Measurements from ENCODE around the gene MMP2.

MMP2 gene

GRCh38 chr16:55521792-55522191, 42.8 kb downstream of the MMP2 start:
- no peak for DNase-seq

GRCh38 chr16:55526441-55526840, 47.4 kb downstream of the MMP2 start:
- no peak for DNase-seq

DNA sequence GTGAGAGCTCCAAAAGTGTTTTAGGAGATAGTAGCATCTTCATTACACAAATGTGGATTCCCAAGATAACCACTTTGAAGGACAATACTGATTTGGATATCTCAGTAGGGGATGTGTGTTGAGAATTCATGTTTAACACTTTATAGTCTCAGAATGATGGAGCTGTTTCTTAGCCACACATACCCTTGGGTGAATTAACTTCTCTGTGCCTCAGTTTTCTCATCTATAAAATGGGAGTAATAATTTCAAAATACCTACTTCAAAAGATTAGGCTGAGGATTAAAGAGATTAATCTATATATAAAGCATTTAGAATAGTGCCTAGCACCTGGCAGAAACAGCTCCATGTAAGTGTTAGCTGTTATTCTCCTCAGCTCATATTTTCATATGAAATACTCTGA, 48.9 kb downstream of the MMP2 start:
- no peak for DNase-seq

DNA sequence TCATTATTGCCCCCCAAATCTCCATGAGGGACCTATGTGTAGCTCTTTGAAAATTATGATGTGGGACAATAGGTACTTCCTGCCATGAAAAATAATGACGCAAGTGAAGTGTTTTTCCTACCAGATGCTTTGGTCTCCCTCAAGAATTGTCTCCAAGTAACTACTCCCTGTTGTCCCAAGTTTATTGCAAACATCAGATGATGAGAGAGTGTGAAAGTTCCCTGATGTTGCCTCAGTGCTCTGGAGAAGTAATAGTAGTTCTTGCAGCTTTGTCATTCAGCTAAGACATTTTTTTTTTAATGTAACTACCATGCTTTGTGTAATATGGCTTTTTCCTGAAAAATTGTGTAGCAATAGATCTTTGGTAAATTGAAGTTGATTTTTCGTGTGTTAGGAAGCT, 50.0 kb downstream of the MMP2 start:
- no peak for DNase-seq

DNA sequence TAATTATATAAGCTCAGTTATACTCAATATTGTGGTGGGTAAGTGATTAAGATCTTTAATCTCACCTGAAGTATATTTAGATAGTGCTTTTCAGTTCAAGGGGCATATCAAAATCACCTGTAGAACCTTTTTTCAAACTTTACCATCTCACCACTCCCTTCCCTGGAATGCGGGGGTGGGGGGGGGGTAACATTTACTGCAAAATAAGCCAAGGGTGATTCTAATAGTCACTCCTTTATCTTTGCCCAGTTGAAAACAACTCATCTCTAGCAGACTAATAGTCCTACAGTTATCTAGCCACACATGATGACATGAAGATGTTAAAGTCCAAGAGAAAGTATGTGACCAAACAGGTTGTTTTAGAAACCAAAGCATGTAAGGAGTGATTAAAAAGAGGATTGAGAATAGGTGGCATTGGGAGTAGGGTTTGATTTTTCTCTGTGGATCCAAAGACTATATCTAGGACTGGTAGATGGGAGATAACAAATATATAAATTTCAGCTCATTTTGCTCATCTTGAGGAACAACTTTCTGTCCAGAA, 51.4 kb downstream of the MMP2 start:
- DNase-seq = no peak

GRCh38 chr16:55532227-55532626, 53.2 kb downstream of the MMP2 start:
- DNase-seq = no peak

GRCh38 chr16:55534756-55535155, 55.8 kb downstream of the MMP2 start:
- peak in 1 of 2 donors; percentile 16 for DNase-seq

GRCh38 chr16:55539049-55539448, 60.1 kb downstream of the MMP2 start:
- DNase-seq = no peak

DNA sequence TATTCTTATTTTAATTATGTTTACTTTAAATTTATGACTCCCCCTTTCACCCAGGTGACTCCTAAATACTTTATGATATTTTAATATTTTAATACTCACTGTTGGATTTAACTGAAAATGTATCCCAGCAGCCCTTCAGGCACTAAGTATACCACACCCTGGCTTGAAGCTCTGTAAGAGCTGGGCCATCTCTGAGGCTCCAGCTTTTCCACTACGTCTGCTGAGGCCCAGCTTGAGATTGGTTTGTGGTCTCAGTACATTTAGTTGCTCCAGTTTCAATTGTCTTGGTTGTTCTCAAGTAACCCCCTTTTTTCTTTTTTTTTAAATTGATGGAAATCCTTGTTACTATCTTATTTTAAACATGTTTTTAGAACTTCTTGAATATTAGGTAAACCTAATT, 60.5 kb downstream of the MMP2 start:
- no peak for DNase-seq

- no peak for DNase-seq
Observed at GRCh38 chr16:55540221-55540620, 61.2 kb downstream of the MMP2 start.

DNA sequence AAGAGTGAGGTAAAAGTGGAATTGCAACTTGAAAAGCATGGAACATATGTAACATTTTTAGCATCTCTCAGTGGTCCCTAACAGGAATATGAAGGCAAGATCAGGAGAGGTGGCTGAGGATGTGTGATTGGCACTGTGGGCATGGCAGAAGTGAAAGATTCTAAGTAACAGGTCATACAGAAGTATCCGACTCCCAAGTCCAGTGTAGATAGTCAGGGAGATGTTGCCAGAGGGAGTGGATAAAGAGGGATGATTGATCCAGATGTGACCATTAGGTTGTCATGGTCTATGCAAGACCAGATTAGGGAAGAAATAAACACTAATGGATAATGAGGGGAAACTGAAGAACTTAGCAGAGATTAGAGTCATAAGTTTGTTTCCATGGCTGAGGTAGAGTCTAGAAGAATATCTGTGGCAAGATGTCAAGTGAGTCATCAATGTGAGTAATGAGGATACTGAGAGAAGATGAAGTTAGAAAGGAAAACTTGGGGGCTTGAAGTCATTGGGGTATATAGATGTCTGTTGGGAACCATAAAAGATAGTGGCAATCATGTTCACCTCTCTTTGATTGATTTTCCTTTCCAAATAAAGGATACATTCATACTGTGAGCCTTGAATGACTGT, 63.6 kb downstream of the MMP2 start:
- DNase-seq = no peak

- peak in 1 of 2 donors; percentile 74 for DNase-seq
Observed at GRCh38 chr16:55543472-55543871, 64.5 kb downstream of the MMP2 start.

DNA sequence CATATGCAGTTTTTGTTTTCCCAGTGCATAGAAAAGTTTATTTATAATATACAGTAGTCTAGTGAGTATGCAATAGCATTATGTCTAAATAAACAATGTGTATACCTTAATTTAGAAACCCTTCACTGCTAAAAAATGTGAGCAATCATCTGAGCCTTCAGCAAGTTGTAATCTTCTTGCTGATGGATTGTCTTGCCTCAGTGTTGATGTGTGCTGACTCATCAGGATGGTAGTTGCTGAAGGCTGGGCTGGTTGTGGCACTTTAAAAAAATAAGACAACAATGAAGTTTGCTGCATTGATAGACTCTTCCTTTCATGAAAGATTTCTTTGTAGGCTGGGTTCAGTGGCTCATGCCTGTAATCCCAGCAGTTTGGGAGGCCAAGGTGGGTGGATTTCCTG, 73.6 kb downstream of the MMP2 start:
- no peak for DNase-seq

DNA sequence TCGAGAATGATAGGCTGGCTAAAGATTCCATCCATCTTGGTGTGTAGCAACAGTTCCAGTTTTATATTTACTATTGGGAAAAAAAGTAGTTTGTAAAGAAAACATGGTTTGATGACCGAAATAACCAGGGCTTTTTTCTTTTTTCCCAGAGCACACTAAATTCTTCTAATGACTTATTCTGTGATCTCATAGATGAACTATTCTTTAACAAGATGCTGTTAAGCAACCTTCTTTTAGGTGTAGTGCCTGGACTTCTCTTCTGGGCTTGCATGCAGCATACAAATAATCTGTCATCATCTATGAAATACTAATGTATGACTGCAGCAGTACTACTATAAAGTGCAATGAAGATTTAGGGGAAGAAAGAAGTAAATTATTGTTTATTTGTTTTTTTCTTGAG, 76.4 kb downstream of the MMP2 start:
- DNase-seq = no peak

Measured in hippocampal formation (tissue), 2 donors.